Left ventricle myocardium inferior (tissue), 1 donor: ENCODE data around the gene NR3C1. TPM values are rescaled to one million over a fixed set of nuclear protein-coding genes. Genes with fewer than 3 reads are reported as not detected.
A peak's percentile ranks its signal among the peaks of the same experiment; 100 is the strongest.

Experiments
- DNase-seq: peaks from one replicate; pipeline ENCODE4 v3.0.0-alpha.2; 2020
- H3K27ac ChIP-seq: fragments of 200-600 bp; replicated peaks from 2 replicates; pipeline ENCODE4 v1.8.0; 2021
- H3K27me3 ChIP-seq: fragments of 200-600 bp; 2 replicates; pipeline ENCODE4 v1.8.0; 2021; ENCODE audit warnings: low read depth
- H3K36me3 ChIP-seq: fragments of 200-600 bp; 2 replicates; pipeline ENCODE4 v1.8.0; 2021
- H3K4me1 ChIP-seq: fragments of 200-600 bp; 2 replicates; pipeline ENCODE4 v1.8.0; 2021
- H3K4me3 ChIP-seq: fragments of 200-600 bp; 2 replicates; pipeline ENCODE4 v1.8.0; 2021; ENCODE audit warnings: mild to moderate bottlenecking, moderate library complexity
- H3K9me3 ChIP-seq: fragments of 200-600 bp; replicated peaks from 2 replicates; pipeline ENCODE4 v1.8.0; 2021
- CTCF ChIP-seq: fragments of 200-600 bp; IDR thresholded peaks from 2 replicates; pipeline ENCODE4 v1.8.0; 2021; ENCODE audit warnings: antibody characterized with exemption, mild to moderate bottlenecking, borderline replicate concordance
- intact Hi-C: fragments of 100-400 bp; cut with micrococcal nuclease; formaldehyde crosslinking; loops from one replicate; pipeline ENCODE4 v1.11.0; 2022
- total RNA-seq: library from RNA; stranded (reverse); fragmentation: NEBNext Ultra II Directional; extraction: Animal tissue kit (Norgen Biotek cat#: 25700); gene quantifications from one replicate; pipeline ENCODE4 v1.2.1, GENCODE V29; 2021
- donor health status: DM: no; HTN: yes; CAD: no; lungs with severe emphysema.

The NR3C1 gene
- total RNA-seq, 1 donor from 2014 or later = 44.9 TPM

DNA sequence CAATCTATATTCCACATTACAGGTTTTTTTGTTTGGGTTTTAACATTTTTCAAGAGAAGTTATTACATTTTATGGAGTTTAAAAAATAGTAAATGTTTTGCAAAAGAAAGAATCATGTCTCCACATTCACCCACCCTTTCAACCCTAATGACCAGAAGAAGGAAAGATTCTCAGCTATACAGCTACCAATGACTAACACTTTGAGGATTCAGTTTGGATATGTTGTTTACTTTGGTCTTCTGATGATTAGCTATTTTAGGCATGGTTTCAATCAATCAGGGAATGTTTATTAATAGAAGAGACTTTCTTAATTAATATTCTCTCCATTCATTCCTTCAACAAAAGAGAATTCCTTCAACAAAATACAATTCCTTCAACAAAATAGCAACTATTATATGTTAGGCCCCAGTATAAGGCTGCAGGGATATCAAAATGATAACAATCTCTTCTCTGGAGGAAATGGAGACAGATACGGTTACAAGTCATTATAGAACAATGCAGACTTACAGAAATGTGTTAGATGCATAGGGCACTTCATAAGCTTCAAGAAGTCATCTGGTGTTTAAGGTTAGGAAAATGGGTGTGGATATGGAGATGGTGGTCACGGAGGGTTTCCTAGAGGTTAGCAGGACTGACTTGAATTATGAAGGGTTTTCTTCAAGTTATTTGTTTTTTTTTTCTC, 9.3 kb upstream of the NR3C1 start:
- Histone ChIP-seq H3K9me3 (no peaks in the 10 kb centered on the region), H3K4me1 (peaks cover 14% of the 10 kb centered on the region), H3K27me3 (no peaks in the 10 kb centered on the region), H3K27ac (no peak overlapping the region), H3K36me3 (no peaks in the 10 kb centered on the region), H3K4me3 (no peak overlapping the region)
- no peak for TF ChIP-seq CTCF
- intact Hi-C loops = loop anchor here (10.0 kb wide), 1 partner anchor 552 kb away; no protein-coding TSS in a partner anchor
- no peak for DNase-seq

DNA sequence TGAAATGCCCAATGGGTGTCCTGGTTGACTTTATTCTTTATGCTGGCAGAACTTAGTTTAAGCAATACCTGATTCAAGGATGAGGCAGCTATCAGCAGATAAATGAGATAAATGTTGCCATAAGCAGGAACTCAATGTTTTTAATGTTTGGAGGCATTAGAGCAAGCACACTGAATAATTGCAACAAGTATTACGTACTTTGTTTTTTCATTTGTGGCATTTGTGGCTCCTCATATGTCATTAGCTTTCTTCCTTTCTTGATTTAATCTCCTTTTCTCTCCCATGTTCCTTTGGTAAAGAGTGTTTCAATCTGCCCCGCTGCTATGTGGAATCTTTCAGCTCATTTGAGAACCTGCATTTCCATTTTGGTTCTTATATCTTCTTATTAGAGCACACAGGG, 6.4 kb upstream of the NR3C1 start:
- intact Hi-C loops = loop anchor here (5.0 to 10.0 kb wide), 2 partner anchors 417 to 555 kb away; no protein-coding TSS in a partner anchor
- H3K36me3 ChIP-seq = no peaks in the 10 kb centered on the region

GRCh38 chr5:143406408-143406807, 2.9 kb upstream of the NR3C1 start:
- Histone ChIP-seq H3K4me1 (peaks cover 36% of the 10 kb centered on the region), H3K4me3 (no peak overlapping the region), H3K27me3 (no peaks in the 10 kb centered on the region), H3K9me3 (no peaks in the 10 kb centered on the region), H3K36me3 (no peaks in the 10 kb centered on the region), H3K27ac (no peak overlapping the region)
- intact Hi-C loops = loop anchor here (5.0 kb wide), 1 partner anchor 421 kb away; no protein-coding TSS in a partner anchor
- TF ChIP-seq CTCF = no peak
- DNase-seq = no peak

More for the DNA sequence above, 6.4 kb upstream of the NR3C1 start:
- Histone ChIP-seq H3K27me3 (no peaks in the 10 kb centered on the region), H3K9me3 (no peaks in the 10 kb centered on the region), H3K27ac (no peak overlapping the region), H3K4me3 (no peak overlapping the region), H3K4me1 (peaks cover 24% of the 10 kb centered on the region)
- no peak for DNase-seq
- no peak for TF ChIP-seq CTCF

DNA sequence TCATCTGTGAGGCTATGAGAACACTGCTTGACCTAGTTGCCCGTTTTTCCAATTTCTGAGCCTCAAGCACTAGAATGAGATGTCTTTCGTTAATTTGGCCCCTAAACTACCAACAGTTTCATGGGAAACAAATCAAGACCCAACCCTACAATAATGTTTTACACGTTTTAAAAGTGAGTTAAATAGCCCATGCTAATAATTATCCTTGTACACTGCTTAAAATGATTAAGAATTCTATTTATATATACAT, 2.3 kb upstream of the NR3C1 start:
- no peaks in the 10 kb centered on the region for H3K36me3 ChIP-seq
- H3K4me3 ChIP-seq = peak overlapping the region; percentile 88
- H3K9me3 ChIP-seq = no peaks in the 10 kb centered on the region
- intact Hi-C loops = loop anchor here (5.0 kb wide), 1 partner anchor 422 kb away; no protein-coding TSS in a partner anchor
- DNase-seq = no peak
- peak overlapping the region; percentile 100 for H3K27ac ChIP-seq
- no peaks in the 10 kb centered on the region for H3K27me3 ChIP-seq
- peaks cover 43% of the 10 kb centered on the region for H3K4me1 ChIP-seq
- no peak for TF ChIP-seq CTCF

DNA sequence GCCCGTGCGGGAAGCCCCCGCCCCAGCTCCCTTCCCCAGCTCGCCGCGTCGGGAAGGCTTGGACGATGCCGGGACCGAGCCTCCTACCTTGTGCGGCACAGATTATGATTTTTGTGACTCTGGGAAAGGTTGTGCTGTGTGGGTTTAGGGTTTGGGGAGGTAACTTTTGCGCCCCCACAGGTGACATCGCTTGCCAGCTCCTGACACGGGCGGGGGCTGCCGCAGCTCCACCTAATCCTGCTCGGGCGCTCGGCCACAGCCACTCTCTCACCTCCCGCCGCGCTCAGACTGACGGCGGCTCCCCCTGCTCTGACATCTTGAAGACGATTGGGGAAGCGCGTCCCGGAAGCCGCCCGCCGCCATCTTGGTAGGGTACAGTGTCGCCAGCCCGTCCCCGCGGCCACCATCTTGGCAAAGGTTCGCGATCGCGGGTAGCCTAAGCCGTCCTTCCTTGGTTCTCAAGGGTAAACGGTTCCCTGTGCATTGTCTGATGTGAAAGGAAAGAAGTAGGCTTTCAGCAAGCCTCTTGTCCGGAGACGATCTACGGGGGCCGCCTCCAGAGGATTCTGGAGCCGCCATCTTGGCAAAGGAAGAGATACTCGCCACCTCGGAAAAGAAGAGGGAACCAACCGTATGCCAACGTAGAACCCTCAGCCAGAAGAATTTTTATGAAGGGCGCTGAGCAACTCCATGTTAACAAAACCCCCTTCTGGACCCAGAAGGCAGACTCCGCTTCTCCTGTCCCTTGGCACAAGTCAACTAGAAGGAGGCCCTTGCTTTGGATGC, 1.8 kb upstream of the NR3C1 start:
- intact Hi-C loops = loop anchor here (5.0 kb wide), 1 partner anchor 422 kb away; no protein-coding TSS in a partner anchor
- peak overlapping the region; percentile 88 for H3K4me3 ChIP-seq
- no peaks in the 10 kb centered on the region for H3K9me3 ChIP-seq
- H3K27ac ChIP-seq = peak overlapping the region; percentile 100
- no peak for TF ChIP-seq CTCF
- H3K27me3 ChIP-seq = no peaks in the 10 kb centered on the region
- H3K4me1 ChIP-seq = peaks cover 48% of the 10 kb centered on the region
- DNase-seq = peak; percentile 89
- H3K36me3 ChIP-seq = peaks cover under 1% of the 10 kb centered on the region
